Measurements from ENCODE around the gene EGLN1. TPM values are rescaled to one million over a fixed set of nuclear protein-coding genes. Genes with fewer than 3 reads are reported as not detected.

Gene EGLN1
- polyA plus RNA-seq, 1 of the 3 experiments (the other 2 are of a cell fraction), result 10.7 TPM

DNA sequence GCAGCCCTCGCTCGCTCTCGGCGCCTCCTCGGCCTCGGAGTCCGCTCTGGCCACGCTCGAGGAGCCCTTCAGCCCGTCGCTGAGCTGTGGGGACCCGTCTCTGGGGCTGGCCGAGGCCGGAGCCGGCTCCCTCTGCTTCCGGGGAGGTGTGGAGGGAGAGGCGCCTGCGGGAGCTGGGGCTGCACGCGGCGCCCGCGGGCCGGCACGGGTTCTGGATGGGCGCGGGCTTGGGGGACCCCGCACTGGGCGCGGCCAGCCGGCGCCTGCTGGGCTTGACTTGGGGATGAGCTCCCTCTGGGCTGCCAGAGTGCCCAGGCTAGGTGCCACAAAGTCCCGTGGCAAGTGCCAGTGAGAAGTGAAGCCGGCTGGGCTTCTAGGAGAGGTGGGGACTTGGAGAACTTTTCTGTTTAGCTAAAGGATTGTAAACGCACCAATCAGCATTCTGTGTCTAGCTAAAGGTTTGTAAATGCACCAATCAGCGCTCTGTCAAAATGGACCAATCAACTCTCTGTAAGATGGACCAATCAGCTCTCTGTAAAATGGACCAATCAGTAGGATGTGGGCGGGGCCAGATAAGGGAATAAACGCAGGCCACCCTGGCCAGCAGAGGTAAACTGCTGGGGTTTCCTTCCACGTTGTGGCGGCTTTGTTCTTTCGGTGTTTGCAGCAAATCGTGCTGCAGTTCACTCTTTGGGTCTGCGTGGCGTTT, 104.6 kb downstream of the EGLN1 start (continued):
- TF ChIP-seq, protein P1, sequence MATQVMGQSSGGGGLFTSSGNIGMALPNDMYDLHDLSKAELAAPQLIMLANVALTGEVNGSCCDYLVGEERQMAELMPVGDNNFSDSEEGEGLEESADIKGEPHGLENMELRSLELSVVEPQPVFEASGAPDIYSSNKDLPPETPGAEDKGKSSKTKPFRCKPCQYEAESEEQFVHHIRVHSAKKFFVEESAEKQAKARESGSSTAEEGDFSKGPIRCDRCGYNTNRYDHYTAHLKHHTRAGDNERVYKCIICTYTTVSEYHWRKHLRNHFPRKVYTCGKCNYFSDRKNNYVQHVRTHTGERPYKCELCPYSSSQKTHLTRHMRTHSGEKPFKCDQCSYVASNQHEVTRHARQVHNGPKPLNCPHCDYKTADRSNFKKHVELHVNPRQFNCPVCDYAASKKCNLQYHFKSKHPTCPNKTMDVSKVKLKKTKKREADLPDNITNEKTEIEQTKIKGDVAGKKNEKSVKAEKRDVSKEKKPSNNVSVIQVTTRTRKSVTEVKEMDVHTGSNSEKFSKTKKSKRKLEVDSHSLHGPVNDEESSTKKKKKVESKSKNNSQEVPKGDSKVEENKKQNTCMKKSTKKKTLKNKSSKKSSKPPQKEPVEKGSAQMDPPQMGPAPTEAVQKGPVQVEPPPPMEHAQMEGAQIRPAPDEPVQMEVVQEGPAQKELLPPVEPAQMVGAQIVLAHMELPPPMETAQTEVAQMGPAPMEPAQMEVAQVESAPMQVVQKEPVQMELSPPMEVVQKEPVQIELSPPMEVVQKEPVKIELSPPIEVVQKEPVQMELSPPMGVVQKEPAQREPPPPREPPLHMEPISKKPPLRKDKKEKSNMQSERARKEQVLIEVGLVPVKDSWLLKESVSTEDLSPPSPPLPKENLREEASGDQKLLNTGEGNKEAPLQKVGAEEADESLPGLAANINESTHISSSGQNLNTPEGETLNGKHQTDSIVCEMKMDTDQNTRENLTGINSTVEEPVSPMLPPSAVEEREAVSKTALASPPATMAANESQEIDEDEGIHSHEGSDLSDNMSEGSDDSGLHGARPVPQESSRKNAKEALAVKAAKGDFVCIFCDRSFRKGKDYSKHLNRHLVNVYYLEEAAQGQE (IDR thresholded peaks at IDR 0.05; ENCODE audit: low read depth, low read length), result no peak
- no peak for TF ChIP-seq TAF1 (IDR thresholded peaks at IDR 0.05; ENCODE audit: borderline replicate concordance, low read depth, low read length)
- TF ChIP-seq, protein P2, sequence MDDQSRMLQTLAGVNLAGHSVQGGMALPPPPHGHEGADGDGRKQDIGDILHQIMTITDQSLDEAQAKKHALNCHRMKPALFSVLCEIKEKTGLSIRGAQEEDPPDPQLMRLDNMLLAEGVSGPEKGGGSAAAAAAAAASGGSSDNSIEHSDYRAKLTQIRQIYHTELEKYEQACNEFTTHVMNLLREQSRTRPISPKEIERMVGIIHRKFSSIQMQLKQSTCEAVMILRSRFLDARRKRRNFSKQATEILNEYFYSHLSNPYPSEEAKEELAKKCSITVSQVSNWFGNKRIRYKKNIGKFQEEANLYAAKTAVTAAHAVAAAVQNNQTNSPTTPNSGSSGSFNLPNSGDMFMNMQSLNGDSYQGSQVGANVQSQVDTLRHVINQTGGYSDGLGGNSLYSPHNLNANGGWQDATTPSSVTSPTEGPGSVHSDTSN (IDR thresholded peaks at IDR 0.05), result no peak
- TF ChIP-seq MEF2A (IDR thresholded peaks at IDR 0.05; ENCODE audit: borderline replicate concordance, low read depth), result no peak
- TF ChIP-seq EP300 (IDR thresholded peaks at IDR 0.05; ENCODE audit: borderline replicate concordance in 1 of 2, low read depth in 1 of 2, low read length in 1 of 2), result no peak
- no peak for TF ChIP-seq EZH2phosphoT487 (IDR thresholded peaks at IDR 0.05; ENCODE audit: borderline replicate concordance, low read depth)

GRCh38 chr1:231315887-231316286, 106.2 kb downstream of the EGLN1 start:
- peak; percentile 66 for DNase-seq
- Histone ChIP-seq H3F3A (replicated peaks; ENCODE audit: insufficient read depth) (no peaks in the 10 kb centered on the region), H3K36me3 (replicated peaks in 1 of 2; ENCODE audit: control insufficient read depth in 1 of 2, insufficient read depth in 2 of 2, low read length in 1 of 2) (no peaks in the 10 kb centered on the region), H4K20me1 (ENCODE audit: insufficient read depth) (no peaks in the 10 kb centered on the region), H2AFZ (ENCODE audit: low read depth) (no peak overlapping the region), H3K27ac (ENCODE audit: low read depth in 2 of 2, low read length in 1 of 2) (no peak overlapping the region), H3K4me2 (no peak overlapping the region), H3K9ac (no peak overlapping the region), H3K79me2 (ENCODE audit: insufficient read depth) (no peaks in the 10 kb centered on the region), H3K4me3 (ENCODE audit: low read depth in 2 of 2, low read length in 1 of 2) (no peak overlapping the region), H3K9me3 (no peaks in the 10 kb centered on the region), H3K4me1 (ENCODE audit: control insufficient read depth in 1 of 2, insufficient read depth in 2 of 2, low read depth in 1 of 2, low read length in 1 of 2) (no peaks in the 10 kb centered on the region; a peak in 1 of 4 replicates), H3K9me2 (no peaks in the 10 kb centered on the region), H3K27me3 (ENCODE audit: insufficient read depth) (no peaks in the 10 kb centered on the region)
- TF ChIP-seq, protein P3, sequence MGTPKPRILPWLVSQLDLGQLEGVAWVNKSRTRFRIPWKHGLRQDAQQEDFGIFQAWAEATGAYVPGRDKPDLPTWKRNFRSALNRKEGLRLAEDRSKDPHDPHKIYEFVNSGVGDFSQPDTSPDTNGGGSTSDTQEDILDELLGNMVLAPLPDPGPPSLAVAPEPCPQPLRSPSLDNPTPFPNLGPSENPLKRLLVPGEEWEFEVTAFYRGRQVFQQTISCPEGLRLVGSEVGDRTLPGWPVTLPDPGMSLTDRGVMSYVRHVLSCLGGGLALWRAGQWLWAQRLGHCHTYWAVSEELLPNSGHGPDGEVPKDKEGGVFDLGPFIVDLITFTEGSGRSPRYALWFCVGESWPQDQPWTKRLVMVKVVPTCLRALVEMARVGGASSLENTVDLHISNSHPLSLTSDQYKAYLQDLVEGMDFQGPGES (IDR thresholded peaks at IDR 0.05; ENCODE audit: low read depth, low read length), result no peak
- TF ChIP-seq SMC3 (IDR thresholded peaks at IDR 0.05; ENCODE audit: low read depth, low read length) (peak; percentile 58), YY1 (IDR thresholded peaks at IDR 0.05; ENCODE audit: low read depth) (no peak), RAD21 (IDR thresholded peaks at IDR 0.05; ENCODE audit: low read length) (peak; percentile 54), CTCF (IDR thresholded peaks at IDR 0.05) (peak; percentile 63), JUND (IDR thresholded peaks at IDR 0.05) (no peak)
- 44% methylated on average over 10 of the region's 11 CpGs for WGBS (ENCODE audit: low lambda C conversion rate)
- POLR2A ChIA-PET, result no interaction called here
- CTCF ChIA-PET, result interaction anchor here (0.7 to 1.5 kb wide), 8 partner anchors 14 to 303 kb away, joined by 3 read pairs; no protein-coding TSS in a partner anchor

Other genes starting within 250 kb of the EGLN1 start
- 14.7 and 18.9 TPM in 2 replicates for gene GNPAT, start 181.1 kb downstream of the EGLN1 start, polyA plus RNA-seq (2012; rRNA removed)
- 2.1 and 2.5 TPM in 2 replicates for gene EXOC8, start 84.4 kb downstream of the EGLN1 start, polyA plus RNA-seq (2012; rRNA removed)
- 13.4 and 17.3 TPM in 2 replicates for gene SPRTN, start 84.0 kb downstream of the EGLN1 start, polyA plus RNA-seq (2012; rRNA removed)
- 15.7 and 21.0 TPM in 2 replicates for gene TSNAX, start 106.4 kb upstream of the EGLN1 start, polyA plus RNA-seq (2012; rRNA removed)
- 1.7 and 2.1 TPM in 2 replicates for gene DISC1, start 204.5 kb upstream of the EGLN1 start, polyA plus RNA-seq (2012; rRNA removed)

All from SK-N-SH (cell line).